ENCODE results near the gene ACO1.

DNA sequence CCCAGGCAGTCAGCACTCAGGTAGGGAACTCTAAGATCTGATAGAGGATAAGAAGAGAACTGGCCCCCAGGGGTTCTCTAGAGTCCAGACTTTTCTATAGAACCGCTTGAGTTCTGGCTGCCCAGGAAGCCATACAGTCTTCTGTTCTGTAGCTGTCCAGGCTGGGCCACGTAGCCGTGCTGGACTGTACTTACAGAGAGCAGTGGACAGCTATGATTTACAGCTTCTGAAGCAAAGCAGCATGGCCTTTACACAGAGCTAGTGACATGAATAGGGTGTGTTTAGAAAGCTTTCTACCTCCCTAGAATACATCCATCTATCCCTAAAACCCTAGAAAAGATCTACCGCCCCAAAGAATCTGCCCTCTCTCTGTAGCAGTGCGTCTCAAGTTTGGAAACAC, 57.2 kb downstream of the ACO1 start:
- TF ChIP-seq ZNF384 (IDR thresholded peaks at IDR 0.05) (no peak), FOXM1 (IDR thresholded peaks at IDR 0.05; ENCODE audit: borderline replicate concordance) (no peak), SUZ12 (IDR thresholded peaks at IDR 0.05) (no peak), CTBP1 (IDR thresholded peaks at IDR 0.05; ENCODE audit: borderline replicate concordance) (no peak), FOXA1 (IDR thresholded peaks at IDR 0.05) (no peak)

Data from HEK293T (cell line).